Suppressor macrophage (primary cell): Measurements from ENCODE around the gene TRPM6.
"Not testable (repeated sequence)": the region's sequence is repeated elsewhere in the genome, so short reads cannot be mapped to it uniquely, and the experiment has no call there.

ENCODE experiments used
- DNase-seq, 4 experiments: peaks; one replicate each; pipeline ENCODE4 v3.0.0-alpha.2; 2020 to 2022
- total RNA-seq, 17 experiments: gene quantifications; one replicate each; lab custom pipeline; 2026; ENCODE audit warnings: mixed read lengths in 6 of 17, inconsistent platforms in 3 of 17; lab: John Stamatoyannopoulos, UW

TRPM6 gene
- 0 to 7.3 (median 0.04) reads per million in 17 experiments for total RNA-seq

- DNase-seq, result peak; percentile 56 to 82 (median 68)
Measured at GRCh38 chr9:74887041-74887980, at the start of gene TRPM6. Gene TRPM6 (minus strand): TSS chr9:74887921. CDS start chr9:74887856, 65 bp downstream.

GRCh38 chr9:74935008-74935407 is 47.3 kb upstream of the TRPM6 start:
- no peak for DNase-seq

GRCh38 chr9:74921737-74922136 is 34.0 kb upstream of the TRPM6 start:
- DNase-seq, result no peak

- no peak for DNase-seq
Measured at GRCh38 chr9:74920944-74921626, 33.4 kb upstream of the TRPM6 start.

- no peak for DNase-seq
Measured at GRCh38 chr9:74910036-74910435, 22.3 kb upstream of the TRPM6 start.

- no peak for DNase-seq
Measured at GRCh38 chr9:74908665-74909064, 20.9 kb upstream of the TRPM6 start.

GRCh38 chr9:74907085-74907484 is 19.4 kb upstream of the TRPM6 start:
- no peak for DNase-seq

GRCh38 chr9:74901001-74901400 is 13.3 kb upstream of the TRPM6 start:
- no peak for DNase-seq

- DNase-seq, result not testable (repeated sequence)
Measured at GRCh38 chr9:74888449-74888848, 728 bp upstream of the TRPM6 start.

- no peak for DNase-seq
Measured at GRCh38 chr9:74887981-74888370, 255 bp upstream of the TRPM6 start.

- no peak for DNase-seq
Measured at GRCh38 chr9:74876382-74876949, 11.3 kb downstream of the TRPM6 start.

GRCh38 chr9:74875656-74876055 is 12.1 kb downstream of the TRPM6 start:
- DNase-seq, result no peak

GRCh38 chr9:74874220-74874619 is 13.5 kb downstream of the TRPM6 start:
- peak in 3 of 4 experiments; percentile 1 to 16 (median 3) for DNase-seq

GRCh38 chr9:74872619-74873233 is 15.0 kb downstream of the TRPM6 start:
- DNase-seq, result no peak

- no peak for DNase-seq
Measured at GRCh38 chr9:74867483-74867882, 20.2 kb downstream of the TRPM6 start.

GRCh38 chr9:74865177-74865576 is 22.5 kb downstream of the TRPM6 start:
- DNase-seq, result peak in 1 of 4 experiments; percentile 6

- no peak for DNase-seq
Measured at GRCh38 chr9:74861773-74862474, 25.8 kb downstream of the TRPM6 start.

GRCh38 chr9:74861071-74861470 is 26.6 kb downstream of the TRPM6 start:
- DNase-seq, result no peak

- not testable (repeated sequence) for DNase-seq
Measured at GRCh38 chr9:74860247-74860646, 27.5 kb downstream of the TRPM6 start.

- no peak for DNase-seq
Measured at GRCh38 chr9:74859786-74860185, 27.9 kb downstream of the TRPM6 start.

GRCh38 chr9:74858751-74859414 is 28.8 kb downstream of the TRPM6 start:
- no peak for DNase-seq

- DNase-seq, result no peak
Measured at GRCh38 chr9:74856989-74857388, 30.7 kb downstream of the TRPM6 start.
